ENCODE results near the gene GPR68. TPM values are rescaled to one million over a fixed set of nuclear protein-coding genes. Genes with fewer than 3 reads are reported as not detected.

GPR68 gene
- total and polyA plus RNA-seq, 2 experiments from 2014 or later, result 0.19 to 0.35 TPM

- no peak overlapping the region for H3K4me3 Mint-ChIP-seq
- H3K27me3 ChIP-seq (ENCODE audit: insufficient read depth), result no peaks in the 10 kb centered on the region
- no peaks in the 10 kb centered on the region for H4K20me1 ChIP-seq (replicated peaks; ENCODE audit: insufficient read depth)
These were observed 39.8 kb downstream of the GPR68 start for GRCh38 chr14:91204657-91205056.

More at GRCh38 chr14:91204657-91205056, 39.8 kb downstream of the GPR68 start:
- H3K36me3 ChIP-seq (ENCODE audit: insufficient read depth), result peaks cover 9% of the 10 kb centered on the region; the same call in 1 of the 2 replicates
- no peaks in the 10 kb centered on the region for H3K9me2 ChIP-seq (ENCODE audit: insufficient read depth)
- DNase-seq (ENCODE audit: low spot score) (no peak), ATAC-seq (no peak)
- no peak overlapping the region for H3K27ac ChIP-seq (ENCODE audit: low read depth)
- no peaks in the 10 kb centered on the region for H3K4me1 ChIP-seq (ENCODE audit: insufficient read depth)
- Mint-ChIP-seq H3K9me3 (no peaks in the 10 kb centered on the region), H3K27ac (no peak overlapping the region), H3K4me1 (peaks cover 2% of the 10 kb centered on the region; the same call in 1 of the 3 replicates), H3K36me3 (ENCODE audit: low read depth) (peaks cover 21% of the 10 kb centered on the region; the same call in 2 of the 3 replicates), H3K27me3 (ENCODE audit: insufficient read depth, low read depth, poor library complexity) (peaks cover 5% of the 10 kb centered on the region)
- no peaks in the 10 kb centered on the region for H3F3A ChIP-seq (replicated peaks; ENCODE audit: low read depth)
- no peak overlapping the region for H3K4me3 ChIP-seq
- H2AFZ ChIP-seq, result no peak overlapping the region
- no peak overlapping the region for H3K4me2 ChIP-seq
- no peaks in the 10 kb centered on the region for H3K79me2 ChIP-seq (replicated peaks; ENCODE audit: insufficient read depth)
- TF ChIP-seq EZH2 (IDR thresholded peaks at IDR 0.05; ENCODE audit: low read depth, unreplicated experiment), result no peak
- no peak for TF ChIP-seq NANOG (IDR thresholded peaks at IDR 0.05; ENCODE audit: borderline replicate concordance)
- no peak for TF ChIP-seq ZNF462 (CRISPR knock-in tag; IDR thresholded peaks at IDR 0.05)
- TF ChIP-seq STAT1 (IDR thresholded peaks at IDR 0.05; ENCODE audit: unreplicated experiment), result no peak
- no peak for TF ChIP-seq REST (IDR thresholded peaks at IDR 0.05; ENCODE audit: unreplicated experiment)
- no peak for TF ChIP-seq ZNF114 (CRISPR knock-in tag; IDR thresholded peaks at IDR 0.05)

Data from GM23338 (cell line).